Measurements from ENCODE around the gene CAVIN2.

- peak; percentile 71 for TF ChIP-seq CTCF (IDR thresholded peaks at IDR 0.05; ENCODE audit: low read length)
- no peak for TF ChIP-seq EZH2 (IDR thresholded peaks at IDR 0.05; ENCODE audit: borderline replicate concordance, low read length)
Observed at GRCh38 chr2:191811807-191812602, 34.9 kb downstream of the CAVIN2 start.

Measured in OCI-LY1 (cell line).